Sigmoid colon (tissue), 4 donors: Measurements from ENCODE around the gene MNT.

Experiments
- EP300 ChIP-seq, 4 donors: sonication (generic); formaldehyde crosslinking; IDR thresholded peaks; one replicate each; pipeline ENCODE4 v1.6.1; 2017; ENCODE audit warnings: antibody characterized with exemption in 4 of 4
- POLR2A ChIP-seq, 2 donors: fragments of 450-650 bp; IDR thresholded peaks; one replicate each; pipeline ENCODE4 v1.6.1; 2016; ENCODE audit warnings: antibody characterized with exemption in 2 of 2, mild to moderate bottlenecking in 2 of 2, moderate library complexity in 2 of 2
- POLR2AphosphoS5 ChIP-seq, 4 donors: sonication (generic); formaldehyde crosslinking; IDR thresholded peaks; one replicate each; pipeline ENCODE4 v1.6.1; 2017; ENCODE audit warnings: antibody characterized with exemption in 4 of 4
- TF ChIP-seq, protein P1 (sequence below), 4 experiments: fragments of 450-650 bp in 3 of 4; fragments of 200-600 bp in 1 of 4; IDR thresholded peaks; one replicate each; pipeline ENCODE4 v1.5.1; 2016 to 2019; ENCODE audit warnings: antibody characterized with exemption in 4 of 4, mild to moderate bottlenecking in 3 of 4, moderate library complexity in 2 of 4

DNA sequence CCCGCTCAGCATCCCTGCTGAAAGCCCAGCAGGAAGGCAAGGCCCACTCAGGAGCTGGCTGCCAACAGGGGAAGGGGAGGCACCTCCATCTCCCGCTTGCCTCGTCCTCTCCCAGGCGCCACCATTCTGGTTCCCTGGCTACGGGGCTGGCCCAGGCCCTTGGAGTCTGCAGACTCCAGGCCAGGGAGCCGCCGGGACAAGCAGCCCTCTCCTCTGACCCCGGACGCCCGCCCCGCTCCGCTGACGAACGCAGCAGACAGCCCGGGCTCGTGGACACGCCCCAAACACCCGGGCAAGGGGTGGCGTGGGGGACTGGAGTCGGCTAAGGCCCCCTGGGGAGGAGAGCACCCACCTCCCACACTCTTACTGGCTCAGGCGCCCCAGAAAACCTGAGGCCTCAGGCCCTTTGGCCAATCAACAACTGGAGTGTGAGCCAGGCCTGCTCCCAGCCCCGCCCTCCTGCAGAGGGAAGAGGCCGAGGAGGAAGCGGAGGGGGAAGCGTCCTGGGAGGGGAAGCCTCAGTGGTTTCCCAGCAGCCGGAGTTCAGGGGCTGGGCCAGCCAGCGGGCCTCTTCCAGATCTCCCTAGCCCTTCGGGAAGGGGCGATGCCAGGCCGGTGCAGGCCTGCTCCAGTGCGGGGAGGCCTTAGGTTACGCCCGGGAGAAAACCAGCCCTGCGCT, 4.2 kb downstream of the MNT start:
- TF ChIP-seq POLR2A (IDR thresholded peaks at IDR 0.05) (peak; percentile 59 to 70), POLR2AphosphoS5 (IDR thresholded peaks at IDR 0.05) (peak; percentile 85 to 96 (median 87)), EP300 (IDR thresholded peaks at IDR 0.05) (peak in 2 of 4 donors; percentile 31 to 66)
- TF ChIP-seq, protein P1, sequence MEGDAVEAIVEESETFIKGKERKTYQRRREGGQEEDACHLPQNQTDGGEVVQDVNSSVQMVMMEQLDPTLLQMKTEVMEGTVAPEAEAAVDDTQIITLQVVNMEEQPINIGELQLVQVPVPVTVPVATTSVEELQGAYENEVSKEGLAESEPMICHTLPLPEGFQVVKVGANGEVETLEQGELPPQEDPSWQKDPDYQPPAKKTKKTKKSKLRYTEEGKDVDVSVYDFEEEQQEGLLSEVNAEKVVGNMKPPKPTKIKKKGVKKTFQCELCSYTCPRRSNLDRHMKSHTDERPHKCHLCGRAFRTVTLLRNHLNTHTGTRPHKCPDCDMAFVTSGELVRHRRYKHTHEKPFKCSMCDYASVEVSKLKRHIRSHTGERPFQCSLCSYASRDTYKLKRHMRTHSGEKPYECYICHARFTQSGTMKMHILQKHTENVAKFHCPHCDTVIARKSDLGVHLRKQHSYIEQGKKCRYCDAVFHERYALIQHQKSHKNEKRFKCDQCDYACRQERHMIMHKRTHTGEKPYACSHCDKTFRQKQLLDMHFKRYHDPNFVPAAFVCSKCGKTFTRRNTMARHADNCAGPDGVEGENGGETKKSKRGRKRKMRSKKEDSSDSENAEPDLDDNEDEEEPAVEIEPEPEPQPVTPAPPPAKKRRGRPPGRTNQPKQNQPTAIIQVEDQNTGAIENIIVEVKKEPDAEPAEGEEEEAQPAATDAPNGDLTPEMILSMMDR (IDR thresholded peaks at IDR 0.05), result no peak
